ENCODE data around the gene UAP1L1. TPM values are rescaled to one million over a fixed set of nuclear protein-coding genes. Genes with fewer than 3 reads are reported as not detected.

UAP1L1 gene
- total and polyA plus RNA-seq, 2 of the 8 experiments (the other 6 are each of a cell fraction or from before 2014, with no cell fraction given) = 2.0 to 5.4 TPM

GRCh38 chr9:137058521-137059234 lies 18.6 kb upstream of the UAP1L1 start (continued):
- TF ChIP-seq RNF2 (IDR thresholded peaks at IDR 0.05; ENCODE audit: borderline replicate concordance, low read depth, low read length, missing control alignments, poor library complexity, severe bottlenecking) (no peak), SP4 (IDR thresholded peaks at IDR 0.05; ENCODE audit: low read length) (no peak), ASH2L (IDR thresholded peaks at IDR 0.05; ENCODE audit: low read length) (no peak), CREB1 (IDR thresholded peaks at IDR 0.05) (no peak), TBP (IDR thresholded peaks at IDR 0.05; ENCODE audit: low read depth, low read length) (no peak)
